Daoy (cell line): ENCODE data around the gene SEMA5B. TPM values are rescaled to one million over a fixed set of nuclear protein-coding genes. Genes with fewer than 3 reads are reported as not detected.

ENCODE experiments used
- DNase-seq: peaks from one replicate; pipeline ENCODE4 v3.0.0-alpha.2; 2015; ENCODE audit warnings: low read depth
- total RNA-seq: library from RNA; depleted of rRNA; stranded (reverse); fragments of >200 nt; shearing (Covaris generic); gene quantifications from 2 replicates; pipeline ENCODE4 v1.2.3, GENCODE V29; 2014

SEMA5B gene
- total RNA-seq, 1 experiment from 2014 or later, result not detected

GRCh38 chr3:122975163-122975923 is 52.2 kb downstream of the SEMA5B start:
- peak; percentile 93 for DNase-seq

GRCh38 chr3:122974764-122975162 is 52.8 kb downstream of the SEMA5B start:
- DNase-seq, result peak; percentile 59

GRCh38 chr3:122973893-122974615 is 53.5 kb downstream of the SEMA5B start:
- DNase-seq, result no peak

- DNase-seq, result no peak
These were observed 55.4 kb downstream of the SEMA5B start for GRCh38 chr3:122972141-122972540.

GRCh38 chr3:122969585-122970469 is 57.7 kb downstream of the SEMA5B start:
- DNase-seq, result peak; percentile 53

- DNase-seq, result no peak
These were observed 59.8 kb downstream of the SEMA5B start for GRCh38 chr3:122967765-122968164.

- no peak for DNase-seq
These were observed 60.2 kb downstream of the SEMA5B start for GRCh38 chr3:122967356-122967755.

- DNase-seq, result no peak
These were observed 61.5 kb downstream of the SEMA5B start for GRCh38 chr3:122966045-122966444.

GRCh38 chr3:122964811-122965210 is 62.8 kb downstream of the SEMA5B start:
- no peak for DNase-seq

- no peak for DNase-seq
These were observed 65.4 kb downstream of the SEMA5B start for GRCh38 chr3:122962149-122962548.

- peak; percentile 63 for DNase-seq
These were observed 66.4 kb downstream of the SEMA5B start for GRCh38 chr3:122961146-122961545.

GRCh38 chr3:122960652-122961051 is 66.9 kb downstream of the SEMA5B start:
- DNase-seq, result no peak

- no peak for DNase-seq
These were observed 68.2 kb downstream of the SEMA5B start for GRCh38 chr3:122959339-122959738.

GRCh38 chr3:122957707-122958689 is 69.6 kb downstream of the SEMA5B start:
- no peak for DNase-seq

- DNase-seq, result no peak
These were observed 70.7 kb downstream of the SEMA5B start for GRCh38 chr3:122956693-122957455.

GRCh38 chr3:122955916-122956692 is 71.5 kb downstream of the SEMA5B start:
- DNase-seq, result no peak

GRCh38 chr3:122952520-122952919 is 75.0 kb downstream of the SEMA5B start:
- no peak for DNase-seq

GRCh38 chr3:122948408-122948807 is 79.2 kb downstream of the SEMA5B start:
- peak; percentile 33 for DNase-seq

- DNase-seq, result peak; percentile 27
These were observed 79.8 kb downstream of the SEMA5B start for GRCh38 chr3:122947738-122948137.
